Mucosa of stomach (tissue), 1 donor: Measurements from ENCODE around the gene PAK4.

Experiments used
- H3K27me3 ChIP-seq: one replicate; pipeline ENCODE4 v1.7.0; 2013; ENCODE audit warnings: mild to moderate bottlenecking, low read length; ENCODE audit not compliant: control insufficient read depth, insufficient read depth
- H3K36me3 ChIP-seq: one replicate; pipeline ENCODE4 v1.7.0; 2013; ENCODE audit warnings: low read length; ENCODE audit not compliant: control insufficient read depth, insufficient read depth
- H3K4me1 ChIP-seq: one replicate; pipeline ENCODE4 v1.7.0; 2013; ENCODE audit warnings: mild to moderate bottlenecking, low read length; ENCODE audit not compliant: control insufficient read depth, insufficient read depth
- H3K4me3 ChIP-seq: one replicate; pipeline ENCODE4 v1.7.0; 2013; ENCODE audit warnings: low read length
- H3K9ac ChIP-seq: one replicate; pipeline ENCODE4 v1.7.0; 2013; ENCODE audit warnings: mild to moderate bottlenecking, low read length, moderate library complexity
- H3K9me3 ChIP-seq: one replicate; pipeline ENCODE4 v1.7.0; 2013; ENCODE audit warnings: mild to moderate bottlenecking, low read length, moderate library complexity; ENCODE audit not compliant: control insufficient read depth
- donor health status: Pancreatic carcinoma.

PAK4 gene

DNA sequence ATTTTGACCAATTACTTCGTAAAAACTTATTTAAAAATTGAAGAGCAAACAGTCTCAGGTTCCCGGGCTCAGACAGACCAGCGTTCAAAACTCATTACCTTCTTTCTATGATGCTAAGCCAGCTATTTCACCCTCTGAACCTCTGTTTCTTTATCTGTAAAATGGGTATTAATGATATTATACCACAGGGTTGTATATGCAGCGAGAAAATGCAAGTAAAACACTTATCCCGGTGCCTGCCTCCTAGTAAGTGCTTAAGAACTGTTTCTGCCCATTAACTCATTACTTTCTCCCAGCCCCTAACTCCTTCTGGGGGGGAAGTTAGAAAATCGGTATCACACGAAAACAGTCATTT, 410 bp upstream of the PAK4 start:
- no peaks in the 10 kb centered on the region for H3K36me3 ChIP-seq
- no peaks in the 10 kb centered on the region for H3K27me3 ChIP-seq
- H3K9ac ChIP-seq = peak overlapping the region; percentile 82
- peak overlapping the region; percentile 50 for H3K4me3 ChIP-seq
- H3K4me1 ChIP-seq = peaks cover 39% of the 10 kb centered on the region
- no peaks in the 10 kb centered on the region for H3K9me3 ChIP-seq

DNA sequence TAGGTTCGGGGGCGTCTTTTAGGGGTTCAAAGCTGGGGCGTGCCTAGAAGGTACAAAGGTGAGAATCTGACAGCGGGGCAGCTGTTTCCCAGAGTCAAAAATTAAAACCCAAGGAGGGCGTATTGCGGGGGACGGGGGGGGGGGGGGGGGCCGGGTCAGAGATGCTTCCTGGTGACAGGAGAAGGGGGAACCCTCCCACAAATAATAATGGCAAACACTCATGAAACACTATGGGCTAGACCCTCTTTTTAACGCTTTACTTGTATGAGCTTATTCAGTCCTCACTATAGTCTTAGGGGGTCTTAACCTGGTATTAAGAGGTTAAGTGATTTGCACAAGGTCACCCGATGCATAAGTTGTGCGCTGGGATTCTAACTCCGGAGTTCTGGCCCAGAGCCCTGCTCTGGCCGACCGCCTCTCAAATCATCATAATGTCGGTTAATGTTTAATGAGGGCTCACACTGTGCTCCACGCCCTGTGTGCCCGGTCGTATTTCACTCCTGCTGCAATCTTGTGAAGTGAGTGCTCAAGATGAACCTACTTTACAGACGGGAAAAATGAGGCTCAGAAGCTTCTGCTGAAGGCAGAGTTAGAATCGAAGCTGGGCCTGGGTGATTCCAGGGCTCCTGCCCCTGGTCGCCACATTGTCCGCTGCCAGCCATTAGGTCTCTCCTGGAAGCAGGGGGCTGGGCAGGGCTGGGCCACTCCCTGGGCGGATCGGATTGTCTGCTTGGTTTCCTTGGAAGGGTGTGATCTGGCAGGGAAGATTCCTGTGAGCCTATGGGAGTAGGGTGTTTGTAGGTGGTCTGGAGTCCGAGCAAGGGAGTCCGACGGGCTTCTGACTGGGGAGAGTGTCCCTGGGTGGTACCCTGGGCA, 964 bp downstream of the PAK4 start:
- Histone ChIP-seq H3K9ac (peak overlapping the region; percentile 82), H3K4me1 (peaks cover 49% of the 10 kb centered on the region), H3K27me3 (no peaks in the 10 kb centered on the region), H3K9me3 (no peaks in the 10 kb centered on the region), H3K4me3 (peak overlapping the region; percentile 45), H3K36me3 (no peaks in the 10 kb centered on the region)

DNA sequence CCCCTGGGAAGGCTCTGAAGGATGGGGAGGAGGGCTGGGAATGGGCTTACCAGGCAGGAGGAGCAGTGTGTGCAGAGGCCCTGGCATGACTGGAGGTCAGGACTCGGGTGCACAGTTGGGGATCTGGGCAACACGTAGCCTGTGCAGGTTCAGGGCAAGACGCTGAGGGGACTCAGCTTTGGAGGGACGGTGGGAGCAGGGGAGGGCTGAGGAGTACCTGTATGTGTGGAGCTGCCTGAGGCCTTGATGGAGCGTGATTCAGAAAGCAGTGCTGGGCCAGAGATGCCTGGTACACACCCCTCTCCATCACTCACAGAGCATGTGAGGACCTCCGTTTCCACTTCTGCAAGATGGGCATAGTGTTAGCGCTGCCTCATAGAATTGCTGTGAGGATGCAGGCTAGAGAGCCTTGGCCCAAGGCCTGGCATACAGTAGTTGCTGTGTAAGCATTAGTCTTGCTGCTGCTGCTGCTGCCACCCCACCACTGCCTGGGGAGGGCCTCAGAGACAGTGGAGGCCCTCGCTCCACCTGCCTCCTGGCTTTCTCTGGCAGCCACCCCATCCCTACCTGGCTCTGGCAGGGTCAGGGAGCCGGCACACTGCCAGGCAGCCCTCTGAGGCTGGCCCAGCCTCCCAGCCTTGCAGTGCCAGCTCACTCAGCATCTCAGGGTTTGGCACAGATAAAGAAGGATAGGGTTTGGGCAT, 2.4 kb downstream of the PAK4 start:
- Histone ChIP-seq H3K4me1 (peaks cover 53% of the 10 kb centered on the region), H3K36me3 (no peaks in the 10 kb centered on the region), H3K27me3 (no peaks in the 10 kb centered on the region), H3K4me3 (no peak overlapping the region), H3K9me3 (no peaks in the 10 kb centered on the region), H3K9ac (no peak overlapping the region)

DNA sequence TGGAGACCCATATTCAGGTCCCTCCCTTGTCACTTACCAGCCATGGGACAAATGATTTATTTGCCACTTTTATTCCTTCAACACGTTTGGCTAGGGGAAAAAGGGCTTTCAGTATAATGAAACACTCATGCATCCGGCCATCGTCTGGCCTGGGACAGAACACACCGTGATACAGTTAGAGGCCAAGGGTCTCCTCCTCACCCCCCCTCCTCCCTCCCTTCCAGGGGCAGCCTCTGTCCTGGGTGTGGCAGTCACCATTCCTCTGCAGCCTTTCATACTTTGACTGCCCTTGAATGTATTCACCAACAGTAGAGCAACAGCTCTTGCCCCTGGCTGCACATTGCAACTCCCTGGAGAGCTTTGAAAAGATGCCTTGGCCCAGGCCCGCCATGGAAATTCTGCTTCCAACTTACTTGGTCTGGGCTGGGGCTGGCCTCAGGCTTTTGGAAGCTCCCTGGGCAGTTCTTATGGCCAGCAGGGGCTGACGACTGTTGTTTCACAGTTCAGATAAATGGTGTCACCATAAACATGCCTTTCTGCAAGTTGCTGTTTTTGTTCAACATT, 3.0 kb downstream of the PAK4 start:
- H3K9ac ChIP-seq = no peak overlapping the region
- no peak overlapping the region for H3K4me3 ChIP-seq
- H3K9me3 ChIP-seq = no peaks in the 10 kb centered on the region
- no peaks in the 10 kb centered on the region for H3K27me3 ChIP-seq
- H3K36me3 ChIP-seq = no peaks in the 10 kb centered on the region
- peaks cover 57% of the 10 kb centered on the region for H3K4me1 ChIP-seq

DNA sequence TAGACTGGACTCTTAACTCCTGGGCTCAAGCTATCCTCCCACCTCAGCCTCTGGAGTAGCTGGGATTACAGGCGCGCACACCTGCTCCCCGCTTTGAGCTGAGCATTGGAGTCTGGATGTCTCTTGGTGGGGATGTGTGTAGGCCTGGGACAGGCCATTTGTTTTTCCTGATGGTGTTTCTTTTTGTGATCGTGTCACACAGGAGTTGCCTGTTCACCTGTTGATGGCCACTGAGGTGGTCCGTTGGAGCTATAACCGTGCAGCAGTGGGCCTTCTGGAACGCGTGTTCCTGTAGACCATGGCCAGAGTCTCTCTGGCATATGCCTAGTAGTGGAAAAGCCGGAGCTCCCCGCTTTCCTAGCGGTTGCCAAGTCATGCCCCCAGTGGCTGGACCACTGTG, 3.5 kb downstream of the PAK4 start:
- H3K4me3 ChIP-seq = no peak overlapping the region
- no peak overlapping the region for H3K9ac ChIP-seq
- H3K9me3 ChIP-seq = no peaks in the 10 kb centered on the region
- peaks cover 62% of the 10 kb centered on the region for H3K4me1 ChIP-seq
- H3K27me3 ChIP-seq = no peaks in the 10 kb centered on the region
- no peaks in the 10 kb centered on the region for H3K36me3 ChIP-seq

DNA sequence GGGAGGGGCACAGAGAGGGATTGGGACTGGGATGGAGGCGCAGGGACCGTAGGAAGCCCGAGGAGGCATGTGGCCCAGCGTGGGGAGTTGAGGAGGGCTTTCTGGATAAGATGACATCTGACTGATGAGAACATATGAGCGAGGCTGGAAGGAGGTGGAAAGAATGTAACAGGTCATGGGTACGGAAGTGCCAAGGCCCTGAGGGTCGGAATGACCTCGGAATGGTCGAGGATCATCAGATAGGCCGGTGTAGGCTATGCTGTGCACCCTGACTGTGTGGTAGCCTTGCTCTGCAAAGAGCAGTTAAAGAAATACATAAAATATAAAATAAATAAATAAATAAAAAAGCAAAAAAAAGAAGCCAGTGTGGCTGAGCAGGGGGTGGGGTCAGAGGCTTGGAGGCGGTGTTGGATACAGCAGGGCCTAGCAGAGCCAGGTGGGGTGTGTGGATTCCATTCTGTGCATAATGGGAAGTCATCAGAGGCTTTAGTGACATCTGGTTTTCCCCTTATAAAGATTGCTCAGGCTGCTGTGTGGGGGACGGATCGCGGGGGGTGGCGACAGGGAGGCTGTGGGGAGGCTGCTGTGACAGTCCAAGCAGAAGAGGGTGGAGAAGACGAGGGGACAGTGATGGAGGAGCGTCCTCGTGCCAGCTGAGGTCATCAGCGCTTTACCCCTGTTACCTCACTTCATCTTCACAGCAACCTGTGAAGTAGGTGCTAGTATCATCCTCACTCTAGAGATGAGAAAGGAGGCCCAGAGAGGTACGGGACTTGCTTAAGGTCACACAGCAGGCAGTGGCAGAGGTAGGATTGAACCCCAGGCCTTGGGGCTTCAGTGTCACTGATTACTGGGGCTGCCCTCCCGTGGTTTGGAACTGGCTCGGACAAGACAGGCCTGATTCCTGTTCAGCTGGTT, 5.0 kb downstream of the PAK4 start:
- H3K9ac ChIP-seq = peak overlapping the region; percentile 13
- no peaks in the 10 kb centered on the region for H3K9me3 ChIP-seq
- no peaks in the 10 kb centered on the region for H3K27me3 ChIP-seq
- H3K4me1 ChIP-seq = peaks cover 60% of the 10 kb centered on the region
- H3K4me3 ChIP-seq = no peak overlapping the region
- no peaks in the 10 kb centered on the region for H3K36me3 ChIP-seq

DNA sequence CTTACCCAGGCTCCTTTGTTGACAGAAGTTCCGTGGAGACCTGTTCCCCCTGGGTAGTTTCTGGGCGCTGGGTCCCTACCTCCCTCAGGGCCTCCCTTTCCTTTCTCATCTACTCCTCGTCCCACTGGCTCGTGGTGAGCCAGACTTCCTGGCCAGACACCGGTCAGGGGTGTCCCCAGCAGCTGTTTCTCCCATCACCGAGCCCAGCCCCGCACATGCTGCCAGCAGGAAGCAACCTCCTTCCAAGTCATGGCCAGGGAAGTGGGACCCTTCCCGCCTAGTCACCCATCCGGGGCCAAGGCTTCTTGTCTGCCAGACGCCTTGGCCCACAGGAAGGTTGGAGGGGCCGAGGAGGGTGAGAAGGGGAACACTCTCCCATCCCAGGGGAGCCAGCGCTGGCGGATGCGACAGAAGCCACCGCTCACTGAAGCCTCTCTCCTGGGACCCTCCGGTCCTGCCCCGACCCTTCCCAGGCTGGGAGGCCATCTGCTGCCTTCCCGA, 5.7 kb downstream of the PAK4 start:
- H3K27me3 ChIP-seq = no peaks in the 10 kb centered on the region
- H3K9me3 ChIP-seq = no peaks in the 10 kb centered on the region
- H3K9ac ChIP-seq = peak overlapping the region; percentile 13
- peaks cover 66% of the 10 kb centered on the region for H3K4me1 ChIP-seq
- no peaks in the 10 kb centered on the region for H3K36me3 ChIP-seq
- no peak overlapping the region for H3K4me3 ChIP-seq

DNA sequence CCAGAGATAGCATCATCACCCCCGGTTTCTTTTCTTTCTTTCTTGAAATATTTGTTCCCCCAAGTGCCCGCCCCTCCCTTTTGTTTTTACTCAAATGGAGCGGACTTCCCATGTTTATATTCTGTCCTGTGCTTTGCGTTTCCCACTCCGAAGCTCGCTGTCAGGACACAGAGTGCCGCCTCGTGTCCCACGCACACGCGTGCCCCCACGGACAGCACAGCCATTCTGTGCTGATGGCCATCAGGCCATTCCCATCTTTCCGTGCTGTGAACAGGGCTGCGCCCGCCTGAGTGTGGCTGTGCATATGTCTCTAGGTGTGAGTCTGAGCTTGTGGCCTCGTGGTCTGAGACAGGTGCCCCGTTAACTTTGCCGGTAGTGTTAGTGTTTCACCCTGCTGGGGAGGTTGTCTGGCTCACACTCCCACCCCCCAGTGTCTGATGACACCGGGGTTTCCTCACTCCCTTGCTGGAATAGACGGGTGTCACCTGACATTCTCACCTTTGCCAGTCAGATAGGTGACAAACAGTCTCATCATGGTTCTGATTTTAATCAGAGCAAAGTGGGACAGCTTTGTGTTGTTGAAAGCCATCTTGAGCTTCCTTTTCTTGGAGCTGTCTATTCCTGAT, 6.9 kb downstream of the PAK4 start:
- Histone ChIP-seq H3K27me3 (no peaks in the 10 kb centered on the region), H3K4me1 (peaks cover 69% of the 10 kb centered on the region), H3K4me3 (no peak overlapping the region), H3K9ac (no peak overlapping the region), H3K36me3 (no peaks in the 10 kb centered on the region), H3K9me3 (no peaks in the 10 kb centered on the region)

DNA sequence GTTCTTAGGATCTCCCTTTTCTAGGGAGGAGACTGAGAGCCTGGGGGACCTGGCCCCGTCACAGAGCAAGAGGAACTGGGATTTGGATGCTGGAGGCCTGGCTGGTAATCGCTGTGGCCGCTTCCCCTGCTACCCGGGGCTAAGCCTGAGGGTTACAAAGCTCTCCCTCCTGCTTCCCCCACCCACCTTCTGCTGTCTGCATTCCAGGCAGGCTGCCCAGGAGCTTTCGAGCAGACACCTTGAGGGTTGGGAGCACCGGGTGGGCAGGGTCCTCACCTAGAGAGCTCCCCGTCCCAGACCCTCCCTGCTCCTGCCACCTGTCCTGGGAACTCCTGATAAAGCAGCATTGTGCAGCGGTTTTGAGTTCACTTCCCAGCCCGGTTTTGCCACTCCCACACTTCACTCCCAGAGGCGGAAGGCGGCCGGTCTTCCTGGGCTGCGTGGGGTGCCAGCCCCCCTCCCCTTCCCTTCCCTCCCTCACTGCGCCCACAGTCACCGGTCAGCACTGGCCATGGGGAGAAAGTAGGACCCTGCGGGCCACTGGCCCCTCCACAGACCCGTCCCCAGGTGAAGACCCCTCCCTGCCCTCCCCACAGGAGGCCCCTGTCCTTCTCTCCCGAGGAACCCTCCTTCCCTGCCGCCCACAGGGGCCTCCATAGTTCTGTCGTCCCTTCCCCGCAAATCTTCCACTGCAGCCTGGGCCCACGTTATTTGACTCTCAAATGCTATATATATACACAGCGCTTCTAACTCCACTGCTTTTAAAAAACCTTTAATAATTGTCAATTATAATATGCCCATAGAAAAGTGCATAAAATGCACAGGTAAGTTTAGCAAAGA, 8.1 kb downstream of the PAK4 start:
- H3K36me3 ChIP-seq = no peaks in the 10 kb centered on the region
- H3K4me3 ChIP-seq = no peak overlapping the region
- H3K4me1 ChIP-seq = peaks cover 66% of the 10 kb centered on the region
- peak overlapping the region; percentile 37 for H3K9ac ChIP-seq
- H3K27me3 ChIP-seq = no peaks in the 10 kb centered on the region
- H3K9me3 ChIP-seq = no peaks in the 10 kb centered on the region

DNA sequence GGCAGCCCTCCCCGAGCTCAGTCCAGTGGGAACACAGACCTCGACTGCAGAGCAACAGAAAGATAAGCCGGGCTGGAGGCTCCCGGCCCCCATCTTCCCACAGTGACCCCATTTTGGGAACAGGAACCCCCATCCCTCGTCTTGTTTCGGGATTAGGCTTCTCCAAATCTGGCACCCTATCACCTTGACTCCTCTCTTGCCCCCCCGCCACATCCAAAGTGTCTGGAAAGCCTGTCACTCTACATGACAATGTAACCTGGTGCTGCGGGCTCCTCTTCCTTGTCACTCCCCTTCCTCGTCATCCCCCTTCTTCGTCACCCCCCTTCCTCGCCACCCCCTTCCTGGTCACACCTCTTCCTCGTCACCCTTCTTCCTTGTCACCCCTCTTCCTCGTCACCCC, 10.1 kb downstream of the PAK4 start:
- no peaks in the 10 kb centered on the region for H3K9me3 ChIP-seq
- H3K27me3 ChIP-seq = no peaks in the 10 kb centered on the region
- H3K4me1 ChIP-seq = peaks cover 75% of the 10 kb centered on the region
- no peaks in the 10 kb centered on the region for H3K36me3 ChIP-seq
- no peak overlapping the region for H3K4me3 ChIP-seq
- H3K9ac ChIP-seq = peak overlapping the region; percentile 18
